H1 (cell line): ENCODE measurements around the gene POLA2.
A peak's percentile ranks its signal among the peaks of the same experiment; 100 is the strongest.

ENCODE experiments used
- CHD1 ChIP-seq: IDR thresholded peaks from 2 replicates; pipeline ENCODE4 v1.6.1; 2012; ENCODE audit warnings: low read depth, low read length, improper control_type of control experiment
- CHD2 ChIP-seq: IDR thresholded peaks from 2 replicates; pipeline ENCODE4 v1.6.1; 2012; ENCODE audit warnings: low read length, improper control_type of control experiment
- EZH2 ChIP-seq: fragments of 200-600 bp; sonication (generic); IDR thresholded peaks from 2 replicates; pipeline ENCODE4 v1.7.1; 2012; ENCODE audit warnings: low read depth, mild to moderate bottlenecking, moderate library complexity, low read length, inconsistent platforms; ENCODE audit not compliant: severe bottlenecking
- GABPA ChIP-seq: IDR thresholded peaks from 2 replicates; pipeline ENCODE4 v1.6.1; 2011; ENCODE audit warnings: mild to moderate bottlenecking, low read length, moderate library complexity, borderline replicate concordance; ENCODE audit not compliant: insufficient read depth
- NRF1 ChIP-seq: IDR thresholded peaks from 2 replicates; pipeline ENCODE4 v1.6.1; 2011; ENCODE audit warnings: mild to moderate bottlenecking, low read depth, low read length, improper control_type of control experiment
- POLR2A ChIP-seq, 2 experiments: IDR thresholded peaks; 1 replicate in 1 of 2; 2 replicates in 1 of 2; pipeline ENCODE4 v1.6.1; 2011; ENCODE audit warnings: low read depth in 2 of 2, low read length in 2 of 2, mild to moderate bottlenecking in 2 of 2; ENCODE audit errors: control extremely low read depth in 1 of 2
- POLR2AphosphoS5 ChIP-seq: IDR thresholded peaks from 2 replicates; pipeline ENCODE4 v1.6.1; 2011; ENCODE audit warnings: low read depth, low read length
- SUZ12 ChIP-seq: fragments of 200-600 bp; sonication (generic); IDR thresholded peaks from 2 replicates; pipeline ENCODE4 v1.6.1; 2012; ENCODE audit warnings: mild to moderate bottlenecking, inconsistent platforms, low read length, moderate library complexity, mixed read lengths
- YY1 ChIP-seq: IDR thresholded peaks from 2 replicates; pipeline ENCODE4 v1.6.1; 2011; ENCODE audit warnings: low read depth, mild to moderate bottlenecking, low read length
- TF ChIP-seq, protein P1 (sequence below): IDR thresholded peaks from 2 replicates; pipeline ENCODE4 v1.6.1; 2012; ENCODE audit warnings: inconsistent platforms
- TF ChIP-seq, protein P2 (sequence below), 3 experiments: IDR thresholded peaks; 1 replicate in 2 of 3; 2 replicates in 1 of 3; pipeline versions ENCODE4 v1.5.1 to v1.6.1; 2011; ENCODE audit warnings: low read length in 3 of 3, mild to moderate bottlenecking in 3 of 3, inconsistent platforms in 2 of 3, low read depth in 1 of 3, moderate library complexity in 1 of 3; ENCODE audit not compliant: insufficient read depth in 1 of 3; ENCODE audit errors: control extremely low read depth in 1 of 3
- TF ChIP-seq, protein P3 (sequence below): IDR thresholded peaks from 2 replicates; pipeline ENCODE4 v1.6.1; 2012; ENCODE audit warnings: low read length, inconsistent platforms

DNA sequence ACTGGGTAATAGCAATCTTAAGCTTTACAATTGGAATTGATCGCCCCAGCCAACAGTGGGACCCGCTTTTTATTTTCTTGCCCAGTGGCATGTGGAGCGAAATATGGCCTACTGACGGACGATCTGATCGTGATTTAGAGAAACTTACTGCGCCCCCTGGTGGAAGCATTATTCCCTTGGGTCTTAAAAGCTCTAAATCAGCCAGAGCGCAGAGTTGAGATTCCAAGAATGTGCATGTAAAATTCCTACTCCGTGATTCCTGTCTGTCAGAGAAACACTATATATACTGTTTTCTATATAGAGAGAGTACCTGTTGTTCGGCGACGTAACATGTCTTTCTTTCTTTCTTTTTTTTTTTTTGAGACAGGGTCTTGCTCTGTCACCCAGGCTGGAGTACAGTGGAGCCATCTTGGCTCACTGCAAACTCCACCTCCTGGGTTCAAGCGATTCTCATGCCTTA, 68.2 kb downstream of the POLA2 start:
- TF ChIP-seq POLR2A (IDR thresholded peaks at IDR 0.05; ENCODE audit: control extremely low read depth in 1 of 2, low read depth in 2 of 2, low read length in 2 of 2): no peak
- TF ChIP-seq, protein P1, sequence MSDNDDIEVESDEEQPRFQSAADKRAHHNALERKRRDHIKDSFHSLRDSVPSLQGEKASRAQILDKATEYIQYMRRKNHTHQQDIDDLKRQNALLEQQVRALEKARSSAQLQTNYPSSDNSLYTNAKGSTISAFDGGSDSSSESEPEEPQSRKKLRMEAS: 0 out of 2 replicates have a peak, but pooled peaks have one; percentile 44
- TF ChIP-seq, protein P2, sequence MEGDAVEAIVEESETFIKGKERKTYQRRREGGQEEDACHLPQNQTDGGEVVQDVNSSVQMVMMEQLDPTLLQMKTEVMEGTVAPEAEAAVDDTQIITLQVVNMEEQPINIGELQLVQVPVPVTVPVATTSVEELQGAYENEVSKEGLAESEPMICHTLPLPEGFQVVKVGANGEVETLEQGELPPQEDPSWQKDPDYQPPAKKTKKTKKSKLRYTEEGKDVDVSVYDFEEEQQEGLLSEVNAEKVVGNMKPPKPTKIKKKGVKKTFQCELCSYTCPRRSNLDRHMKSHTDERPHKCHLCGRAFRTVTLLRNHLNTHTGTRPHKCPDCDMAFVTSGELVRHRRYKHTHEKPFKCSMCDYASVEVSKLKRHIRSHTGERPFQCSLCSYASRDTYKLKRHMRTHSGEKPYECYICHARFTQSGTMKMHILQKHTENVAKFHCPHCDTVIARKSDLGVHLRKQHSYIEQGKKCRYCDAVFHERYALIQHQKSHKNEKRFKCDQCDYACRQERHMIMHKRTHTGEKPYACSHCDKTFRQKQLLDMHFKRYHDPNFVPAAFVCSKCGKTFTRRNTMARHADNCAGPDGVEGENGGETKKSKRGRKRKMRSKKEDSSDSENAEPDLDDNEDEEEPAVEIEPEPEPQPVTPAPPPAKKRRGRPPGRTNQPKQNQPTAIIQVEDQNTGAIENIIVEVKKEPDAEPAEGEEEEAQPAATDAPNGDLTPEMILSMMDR (IDR thresholded peaks at IDR 0.05; ENCODE audit: control extremely low read depth in 1 of 3, insufficient read depth in 1 of 3, low read depth in 1 of 3, low read length in 3 of 3): peak; percentile 29 to 79 (median 77)
- TF ChIP-seq GABPA: no peak
- TF ChIP-seq, protein P3, sequence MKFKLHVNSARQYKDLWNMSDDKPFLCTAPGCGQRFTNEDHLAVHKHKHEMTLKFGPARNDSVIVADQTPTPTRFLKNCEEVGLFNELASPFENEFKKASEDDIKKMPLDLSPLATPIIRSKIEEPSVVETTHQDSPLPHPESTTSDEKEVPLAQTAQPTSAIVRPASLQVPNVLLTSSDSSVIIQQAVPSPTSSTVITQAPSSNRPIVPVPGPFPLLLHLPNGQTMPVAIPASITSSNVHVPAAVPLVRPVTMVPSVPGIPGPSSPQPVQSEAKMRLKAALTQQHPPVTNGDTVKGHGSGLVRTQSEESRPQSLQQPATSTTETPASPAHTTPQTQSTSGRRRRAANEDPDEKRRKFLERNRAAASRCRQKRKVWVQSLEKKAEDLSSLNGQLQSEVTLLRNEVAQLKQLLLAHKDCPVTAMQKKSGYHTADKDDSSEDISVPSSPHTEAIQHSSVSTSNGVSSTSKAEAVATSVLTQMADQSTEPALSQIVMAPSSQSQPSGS: no peak
- TF ChIP-seq NRF1: no peak
- peak; percentile 64; the same call in 1 of the 2 replicates for TF ChIP-seq YY1
- no peak for TF ChIP-seq SUZ12
- no peak; the same call in 1 of the 2 replicates for TF ChIP-seq CHD2
- no peak for TF ChIP-seq CHD1
- no peak for TF ChIP-seq EZH2
- no peak for TF ChIP-seq POLR2AphosphoS5
